Fibroblast of skin of abdomen (primary cell): Measurements from ENCODE around the gene ABHD12B. TPM values are rescaled to one million over a fixed set of nuclear protein-coding genes. Genes with fewer than 3 reads are reported as not detected.

ENCODE experiments used
- DNase-seq: peaks from one replicate; pipeline ENCODE4 v3.0.0-alpha.2; 2013
- polyA plus RNA-seq, 2 experiments: library from polyadenylated mRNA; unstranded; fragments of 120-200 nt; gene quantifications; one replicate each; pipeline ENCODE4 v1.2.1, GENCODE V29; 2013; ENCODE audit not compliant: insufficient read length in 2 of 2

ABHD12B gene, protein sequence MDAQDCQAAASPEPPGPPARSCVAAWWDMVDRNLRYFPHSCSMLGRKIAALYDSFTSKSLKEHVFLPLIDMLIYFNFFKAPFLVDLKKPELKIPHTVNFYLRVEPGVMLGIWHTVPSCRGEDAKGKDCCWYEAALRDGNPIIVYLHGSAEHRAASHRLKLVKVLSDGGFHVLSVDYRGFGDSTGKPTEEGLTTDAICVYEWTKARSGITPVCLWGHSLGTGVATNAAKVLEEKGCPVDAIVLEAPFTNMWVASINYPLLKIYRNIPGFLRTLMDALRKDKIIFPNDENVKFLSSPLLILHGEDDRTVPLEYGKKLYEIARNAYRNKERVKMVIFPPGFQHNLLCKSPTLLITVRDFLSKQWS
- polyA plus RNA-seq (2013, experiment 1 of 2; ENCODE audit: insufficient read length): 0.35 TPM
- polyA plus RNA-seq (2013, experiment 2 of 2; ENCODE audit: insufficient read length): 0.53 TPM

GRCh38 chr14:50871914-50872732 lies at the start of gene ABHD12B:
Gene ABHD12B (plus strand): TSS chr14:50872053. CDS start chr14:50872175, 122 bp downstream.
- DNase-seq: no peak

DNA sequence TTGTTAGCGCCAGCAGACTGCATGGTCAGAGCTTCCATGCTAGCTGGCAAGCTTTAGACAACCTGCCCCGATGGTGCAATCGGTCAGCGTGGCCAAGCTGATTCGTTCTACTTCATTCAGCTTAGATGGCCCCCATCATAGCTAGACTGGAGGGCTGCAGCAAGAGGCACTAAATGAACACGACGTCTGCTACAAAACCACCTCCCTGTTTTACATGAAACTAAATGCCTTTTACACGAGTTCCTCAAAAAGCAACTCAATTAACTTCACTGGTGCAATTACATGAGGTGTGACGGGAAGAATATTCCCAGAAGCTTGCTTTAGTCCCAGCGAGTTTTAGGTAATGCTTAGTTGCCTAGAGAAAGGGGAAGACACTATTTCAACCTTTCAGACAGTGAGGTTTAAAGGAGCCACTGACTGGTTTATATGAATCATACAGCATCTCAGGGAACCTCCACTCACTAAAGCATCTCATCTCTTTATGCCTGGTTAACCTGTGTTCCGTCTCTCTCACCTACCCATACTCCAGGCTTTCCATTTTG lies 49.3 kb upstream of the ABHD12B start:
- no peak for DNase-seq

- DNase-seq: no peak
Measured at GRCh38 chr14:50823051-50823761, 48.6 kb upstream of the ABHD12B start.

DNA sequence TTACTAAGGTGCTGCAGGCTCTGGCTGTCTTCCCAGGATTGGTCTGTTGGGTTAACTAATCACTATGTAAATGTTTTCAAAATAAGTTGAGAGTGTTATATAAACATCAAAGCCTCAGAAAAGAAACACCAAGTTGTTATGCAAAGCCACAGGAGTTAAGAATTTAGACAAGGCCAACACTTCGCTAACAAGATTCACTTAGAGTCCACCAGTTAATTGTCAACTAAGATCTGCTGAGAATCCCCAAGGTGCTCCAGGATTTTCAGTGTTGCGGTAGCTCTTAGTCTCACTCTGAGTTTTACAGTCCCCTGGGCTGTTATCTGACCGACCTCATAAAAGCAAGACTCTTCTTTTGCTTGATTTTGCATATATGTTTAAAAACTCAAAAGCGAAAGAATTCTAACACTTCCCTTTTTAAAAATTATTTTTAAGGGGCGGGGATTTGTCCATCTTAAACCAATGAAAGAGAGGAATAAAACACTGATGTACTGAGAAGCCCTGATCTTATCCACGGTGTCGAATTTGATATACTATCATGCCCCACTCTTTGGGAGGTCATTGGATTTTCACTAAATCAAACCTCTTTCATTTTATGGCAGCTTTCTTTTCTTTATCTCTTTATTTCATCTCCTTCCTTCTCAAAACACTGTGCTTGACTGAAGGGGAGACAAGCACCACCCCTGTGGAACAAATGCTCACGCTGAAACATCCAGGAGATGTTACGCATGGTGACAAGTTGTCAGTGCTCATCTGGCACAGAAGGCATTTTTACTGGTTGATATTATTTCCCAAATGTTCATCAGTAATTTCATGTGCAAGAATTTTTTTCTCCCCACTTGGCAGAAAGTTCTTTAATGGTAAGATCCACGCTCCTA lies 47.9 kb upstream of the ABHD12B start:
- DNase-seq: no peak

- no peak for DNase-seq
Measured at GRCh38 chr14:50825307-50825706, 46.5 kb upstream of the ABHD12B start.

DNA sequence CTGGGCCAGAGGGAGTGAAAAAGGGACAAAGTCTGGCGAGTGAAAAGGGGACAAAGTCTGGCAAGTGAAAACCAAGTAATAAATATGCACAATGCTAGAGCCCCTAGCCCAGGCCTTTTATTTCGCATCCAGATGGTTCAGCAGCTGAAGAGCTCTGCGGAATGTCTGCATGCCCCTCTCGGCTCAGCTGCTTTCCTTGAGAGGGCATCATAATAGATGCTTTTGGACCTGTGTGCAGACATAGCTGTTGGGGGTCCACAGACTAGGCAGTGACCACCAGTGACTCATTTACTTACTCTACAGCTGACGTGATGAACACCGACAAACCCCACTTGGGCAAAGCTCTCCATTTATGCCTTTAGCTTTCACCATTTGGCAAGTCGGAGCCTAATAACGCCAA lies 45.2 kb upstream of the ABHD12B start:
- DNase-seq: no peak

DNA sequence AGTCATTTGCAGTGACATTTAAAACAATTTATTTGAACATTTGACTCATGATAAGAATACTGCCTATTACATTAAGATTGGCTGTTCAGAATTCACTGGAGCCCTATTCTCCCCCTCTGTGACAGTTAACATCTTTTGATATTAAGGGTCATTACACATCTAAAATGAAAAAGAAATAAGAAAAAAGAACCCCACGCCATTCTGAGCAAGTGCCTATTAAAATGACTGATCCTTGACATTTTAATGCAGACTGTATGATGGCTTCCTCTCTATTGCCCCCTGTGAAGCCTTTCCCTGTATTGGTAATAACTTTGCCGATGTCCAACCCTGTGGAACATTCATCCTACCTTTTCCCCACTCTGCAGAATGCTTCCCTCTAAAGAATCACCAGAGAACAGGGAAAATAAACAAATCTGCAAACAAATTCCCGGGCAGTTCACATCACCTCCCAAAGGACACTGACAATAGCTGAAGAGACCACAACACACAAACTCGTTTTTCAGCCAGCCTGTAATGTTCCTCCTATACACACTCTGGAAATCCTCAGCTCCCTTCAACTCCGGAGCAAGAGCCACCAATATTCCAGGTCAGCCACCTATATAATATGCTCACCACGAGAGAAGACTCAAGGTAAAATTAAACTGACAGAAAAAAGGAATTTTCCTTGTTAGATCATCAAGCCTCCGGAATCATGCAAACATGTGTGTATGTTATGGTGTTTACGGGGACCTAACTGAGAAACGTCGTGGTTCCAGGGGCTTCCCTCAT lies 42.9 kb upstream of the ABHD12B start:
- DNase-seq: no peak

DNA sequence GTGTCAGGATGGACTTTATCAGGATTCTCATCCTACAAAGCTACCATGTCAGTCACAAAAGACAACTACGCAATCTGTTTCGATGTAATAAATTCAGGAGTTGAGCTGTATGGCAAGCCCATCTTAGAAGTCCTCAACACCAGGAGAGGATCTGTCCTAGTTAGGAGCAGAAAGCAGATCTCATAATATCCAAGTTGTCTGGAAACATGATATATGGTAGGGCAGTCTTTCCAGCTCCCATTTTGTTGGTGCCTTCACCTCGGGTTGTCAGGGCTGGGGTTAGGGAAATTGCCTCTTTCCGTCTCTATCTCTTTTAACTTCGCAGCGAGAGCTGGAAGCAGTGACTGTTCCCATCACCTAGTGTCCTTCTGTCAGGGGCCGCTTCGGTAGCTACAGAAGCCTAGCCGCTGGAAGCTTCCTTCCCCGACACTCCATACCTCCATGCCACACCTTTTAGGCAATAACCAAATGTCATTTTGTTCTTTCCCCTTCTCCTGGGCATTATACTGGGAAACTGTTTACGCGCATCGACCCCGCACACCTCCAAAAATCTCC lies 42.3 kb upstream of the ABHD12B start:
- DNase-seq: no peak

DNA sequence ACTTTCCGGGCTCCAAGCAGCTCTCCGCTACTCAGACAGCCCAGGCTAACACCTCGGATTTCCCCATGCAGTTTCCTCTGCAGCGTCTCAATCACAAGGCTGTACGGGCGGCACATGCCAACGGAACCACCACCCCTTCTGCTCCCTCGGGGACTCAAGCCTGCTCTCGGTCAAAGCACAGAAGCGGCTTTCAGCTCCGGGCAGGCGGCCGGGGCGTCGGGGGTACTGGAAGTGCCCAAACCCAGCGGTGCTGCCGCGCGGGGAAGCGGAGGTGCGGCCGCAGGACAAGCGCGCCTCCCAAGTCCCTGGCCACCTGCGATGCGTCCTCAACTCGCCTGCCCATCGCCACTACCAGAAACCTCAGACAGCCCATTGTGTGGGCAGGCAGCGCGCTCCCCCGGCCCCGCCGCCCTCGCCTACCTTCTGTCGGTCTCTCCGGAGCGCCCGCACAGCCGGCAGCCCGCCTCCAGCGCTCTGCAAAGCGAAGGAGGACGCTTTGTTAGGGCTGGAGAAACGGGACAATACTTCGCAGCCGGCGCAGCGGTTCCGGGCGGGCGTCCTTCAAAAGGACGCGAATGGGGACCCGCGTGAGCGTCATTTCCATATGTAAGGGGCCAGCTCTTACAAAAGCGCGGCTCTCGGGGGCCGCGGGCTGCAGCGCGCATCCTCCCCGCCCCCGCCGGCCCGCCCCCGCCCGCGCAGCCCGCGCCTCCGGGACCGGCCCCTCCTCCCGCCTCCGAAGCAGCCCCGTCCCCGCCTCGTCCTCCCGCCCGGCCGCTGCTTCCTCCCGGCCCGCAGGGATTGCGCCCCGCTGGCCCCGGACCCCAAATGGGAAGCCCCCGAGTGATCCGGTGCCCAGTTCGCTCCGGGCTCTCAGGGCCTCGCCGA lies 41.6 kb upstream of the ABHD12B start:
- DNase-seq: no peak

GRCh38 chr14:50830932-50831725 lies 40.7 kb upstream of the ABHD12B start, which contains the start of gene NIN:
Gene NIN (minus strand): TSS chr14:50831162. CDS start chr14:50822056, 9,106 bp downstream.
- DNase-seq: peak; percentile 84

GRCh38 chr14:50831726-50832168 lies 40.1 kb upstream of the ABHD12B start:
- no peak for DNase-seq

DNA sequence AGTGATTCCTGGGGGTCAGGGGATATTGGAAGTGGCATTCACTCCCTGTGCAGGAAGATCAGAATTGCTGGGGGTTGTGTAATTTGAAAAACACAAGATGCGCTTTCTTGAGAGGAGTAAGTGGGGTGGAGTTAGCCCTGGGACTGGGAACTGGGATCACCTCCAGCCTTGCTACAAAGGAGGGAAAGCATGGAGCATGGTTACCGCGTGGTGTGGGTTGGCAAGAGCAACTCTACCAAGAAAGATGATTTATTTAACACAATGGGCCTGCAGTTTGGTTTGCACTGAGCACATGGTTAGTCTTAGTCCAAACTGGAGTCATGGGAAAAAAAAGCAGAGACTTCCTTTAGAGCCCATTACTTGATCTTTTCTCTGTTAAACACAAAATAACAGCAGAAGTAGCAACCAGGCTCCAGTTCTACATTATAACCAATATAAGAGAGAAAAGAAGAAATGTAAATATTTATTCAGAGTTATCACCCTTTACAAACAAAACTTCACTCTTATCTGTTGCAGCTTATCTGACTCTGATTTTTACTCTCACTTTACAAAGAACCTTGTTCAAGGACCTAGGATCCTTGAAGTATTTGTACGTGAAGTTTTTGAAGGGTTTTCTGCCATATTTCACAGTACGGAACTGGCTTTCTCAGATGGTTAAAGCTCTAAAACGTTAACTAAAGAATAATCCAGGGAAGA lies 38.8 kb upstream of the ABHD12B start:
- DNase-seq: no peak

GRCh38 chr14:50834802-50835276 lies 37.0 kb upstream of the ABHD12B start:
- DNase-seq: no peak

GRCh38 chr14:50835280-50835679 lies 36.6 kb upstream of the ABHD12B start:
- DNase-seq: peak; percentile 59

DNA sequence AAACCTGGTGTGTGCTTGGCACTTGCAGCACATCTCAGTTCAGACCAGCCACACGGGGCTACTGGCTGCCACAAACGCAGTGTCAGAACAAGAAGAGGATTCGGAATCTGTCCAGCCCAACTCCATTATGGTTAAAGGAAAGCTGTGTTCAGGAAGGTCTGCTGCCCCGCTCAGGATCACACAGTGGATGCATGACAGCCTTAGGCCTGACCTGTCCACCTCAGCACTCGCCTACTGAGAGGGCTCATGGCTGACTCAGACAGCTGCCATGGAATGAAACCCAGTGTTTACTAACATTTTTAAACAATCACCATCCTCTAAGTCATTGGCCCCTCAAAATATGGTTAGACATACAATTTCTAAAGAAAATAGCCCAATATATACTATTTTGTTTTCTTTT lies 35.3 kb upstream of the ABHD12B start:
- DNase-seq: no peak

DNA sequence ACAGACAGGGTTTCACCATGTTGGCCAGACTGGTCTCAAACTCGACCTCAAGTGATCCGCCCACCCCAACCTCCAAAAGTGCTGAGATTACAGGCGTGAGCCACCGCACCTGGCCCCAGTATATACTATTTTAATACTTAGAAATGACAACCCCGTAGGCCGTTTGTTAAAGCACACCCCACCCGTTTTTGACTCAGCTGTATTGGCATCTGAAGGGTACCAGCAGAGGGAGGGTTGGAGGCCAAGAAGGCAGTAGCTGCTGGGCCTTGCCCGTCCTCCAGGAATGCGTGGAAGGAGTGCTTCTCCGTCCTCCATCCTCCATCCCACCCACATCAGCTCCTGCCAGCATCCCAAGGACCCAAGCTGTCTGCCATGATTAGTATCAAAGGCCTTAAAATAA lies 34.6 kb upstream of the ABHD12B start:
- DNase-seq: no peak

DNA sequence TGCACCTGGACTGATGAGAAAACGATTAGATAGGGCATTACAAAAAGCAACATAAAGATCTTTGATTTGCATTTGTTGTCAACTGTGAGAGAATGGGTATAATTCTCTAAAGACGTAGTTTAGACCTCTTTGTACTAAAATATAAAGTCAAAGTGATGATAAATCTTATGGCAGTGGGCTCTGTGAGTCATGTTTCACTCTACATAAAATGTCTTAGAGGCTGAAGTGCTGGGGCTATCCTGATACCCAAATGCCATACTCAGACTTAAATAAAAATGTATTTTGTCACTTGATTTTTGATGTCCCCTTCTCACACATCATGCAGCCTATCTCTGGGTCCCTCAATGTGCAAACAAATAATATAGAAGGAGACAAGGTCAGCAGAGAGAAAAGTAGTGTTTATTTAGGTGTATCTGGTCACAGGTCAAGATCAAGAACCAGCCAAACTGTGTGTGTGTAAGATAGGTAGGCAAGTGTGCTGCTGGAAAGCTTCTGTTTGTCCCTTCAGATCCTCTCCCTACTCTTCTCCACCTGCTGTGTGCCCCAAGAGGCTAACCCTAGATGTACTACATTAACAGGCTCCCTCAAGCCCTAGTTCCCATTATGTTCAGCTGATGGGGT lies 33.9 kb upstream of the ABHD12B start:
- DNase-seq: no peak
